ENCODE results near the gene TFF2.

Gene TFF2

GRCh38 chr21:42308161-42308913 lies 42.5 kb downstream of the TFF2 start:
- no peaks in the 10 kb centered on the region for H3K36me3 Mint-ChIP-seq (ENCODE audit: low read depth)
- H3K4me1 Mint-ChIP-seq, result peaks cover 21% of the 10 kb centered on the region
- DNase-seq, result no peak
- TF ChIP-seq CTCF (IDR thresholded peaks at IDR 0.05), result no peak
- H3K27ac Mint-ChIP-seq, result no peak overlapping the region
- peaks cover 18% of the 10 kb centered on the region for H3K27me3 Mint-ChIP-seq (ENCODE audit: low read depth, poor library complexity)
- no peak overlapping the region for H3K4me3 Mint-ChIP-seq
- H3K9me3 Mint-ChIP-seq, result no peaks in the 10 kb centered on the region

- Mint-ChIP-seq H3K36me3 (ENCODE audit: low read depth) (no peaks in the 10 kb centered on the region), H3K27ac (no peak overlapping the region), H3K9me3 (no peaks in the 10 kb centered on the region), H3K27me3 (ENCODE audit: low read depth, poor library complexity) (peaks cover 14% of the 10 kb centered on the region), H3K4me3 (no peak overlapping the region), H3K4me1 (peaks cover 13% of the 10 kb centered on the region)
- no peak for DNase-seq
- TF ChIP-seq CTCF (IDR thresholded peaks at IDR 0.05), result no peak
Observed at GRCh38 chr21:42307106-42307505, 43.7 kb downstream of the TFF2 start.

GRCh38 chr21:42306366-42307035 lies 44.3 kb downstream of the TFF2 start:
- Mint-ChIP-seq H3K27me3 (ENCODE audit: low read depth, poor library complexity) (peaks cover 14% of the 10 kb centered on the region), H3K4me3 (no peak overlapping the region), H3K27ac (no peak overlapping the region), H3K9me3 (no peaks in the 10 kb centered on the region), H3K36me3 (ENCODE audit: low read depth) (no peaks in the 10 kb centered on the region), H3K4me1 (peaks cover 7% of the 10 kb centered on the region)
- no peak for DNase-seq
- TF ChIP-seq CTCF (IDR thresholded peaks at IDR 0.05), result no peak

- DNase-seq, result no peak
- H3K27me3 Mint-ChIP-seq (ENCODE audit: low read depth, poor library complexity), result peaks cover 14% of the 10 kb centered on the region
- H3K36me3 Mint-ChIP-seq (ENCODE audit: low read depth), result no peaks in the 10 kb centered on the region
- H3K4me3 Mint-ChIP-seq, result no peak overlapping the region
- no peak overlapping the region for H3K27ac Mint-ChIP-seq
- H3K9me3 Mint-ChIP-seq, result no peaks in the 10 kb centered on the region
- peaks cover 6% of the 10 kb centered on the region for H3K4me1 Mint-ChIP-seq
- no peak for TF ChIP-seq CTCF (IDR thresholded peaks at IDR 0.05)
Observed at GRCh38 chr21:42305707-42306147, 45.1 kb downstream of the TFF2 start.

GRCh38 chr21:42304556-42305454 lies 46.0 kb downstream of the TFF2 start:
- H3K27ac Mint-ChIP-seq, result no peak overlapping the region
- H3K9me3 Mint-ChIP-seq, result no peaks in the 10 kb centered on the region
- TF ChIP-seq CTCF (IDR thresholded peaks at IDR 0.05), result no peak
- H3K4me1 Mint-ChIP-seq, result no peaks in the 10 kb centered on the region
- no peaks in the 10 kb centered on the region for H3K36me3 Mint-ChIP-seq (ENCODE audit: low read depth)
- no peak for DNase-seq
- peaks cover 7% of the 10 kb centered on the region for H3K27me3 Mint-ChIP-seq (ENCODE audit: low read depth, poor library complexity)
- H3K4me3 Mint-ChIP-seq, result no peak overlapping the region
